ENCODE data around the gene MIS18A.

MIS18A gene

DNA sequence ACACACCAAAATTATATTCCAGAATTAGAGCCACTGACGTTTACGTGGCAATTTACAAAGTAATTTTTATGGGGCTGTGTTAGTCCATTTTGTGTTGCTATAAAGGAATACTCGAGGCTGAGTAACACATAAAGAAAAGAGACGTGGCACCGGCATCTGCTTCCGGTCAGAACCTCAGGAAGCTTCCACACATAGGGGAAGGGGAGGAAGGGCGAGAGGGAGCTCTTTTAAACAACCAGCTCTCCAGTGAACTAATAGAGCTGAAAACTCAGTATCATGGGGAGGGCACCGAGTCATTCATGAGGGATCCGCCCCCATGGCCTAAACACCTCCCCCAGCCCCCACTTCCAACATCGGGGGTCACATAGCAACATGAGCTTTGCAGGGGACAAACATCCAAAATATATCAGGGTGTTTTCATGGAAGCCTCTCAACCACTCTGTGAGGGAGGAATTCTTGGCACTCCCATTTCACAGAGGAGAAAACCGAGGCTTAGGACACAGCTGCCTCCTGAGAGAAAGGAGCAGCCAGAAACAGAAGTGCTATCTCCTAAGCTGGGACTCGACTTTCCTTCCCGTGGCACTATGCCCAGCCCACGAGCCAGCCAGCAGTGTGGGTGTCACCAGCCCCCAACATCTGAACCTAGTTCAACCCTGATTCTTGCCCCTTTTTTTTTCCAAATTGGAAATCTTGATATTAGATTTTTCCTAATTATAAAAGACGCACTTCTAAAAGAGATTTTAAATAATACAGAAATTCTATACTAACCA, 29.2 kb downstream of the MIS18A start:
- no peak for DNase-seq

DNA sequence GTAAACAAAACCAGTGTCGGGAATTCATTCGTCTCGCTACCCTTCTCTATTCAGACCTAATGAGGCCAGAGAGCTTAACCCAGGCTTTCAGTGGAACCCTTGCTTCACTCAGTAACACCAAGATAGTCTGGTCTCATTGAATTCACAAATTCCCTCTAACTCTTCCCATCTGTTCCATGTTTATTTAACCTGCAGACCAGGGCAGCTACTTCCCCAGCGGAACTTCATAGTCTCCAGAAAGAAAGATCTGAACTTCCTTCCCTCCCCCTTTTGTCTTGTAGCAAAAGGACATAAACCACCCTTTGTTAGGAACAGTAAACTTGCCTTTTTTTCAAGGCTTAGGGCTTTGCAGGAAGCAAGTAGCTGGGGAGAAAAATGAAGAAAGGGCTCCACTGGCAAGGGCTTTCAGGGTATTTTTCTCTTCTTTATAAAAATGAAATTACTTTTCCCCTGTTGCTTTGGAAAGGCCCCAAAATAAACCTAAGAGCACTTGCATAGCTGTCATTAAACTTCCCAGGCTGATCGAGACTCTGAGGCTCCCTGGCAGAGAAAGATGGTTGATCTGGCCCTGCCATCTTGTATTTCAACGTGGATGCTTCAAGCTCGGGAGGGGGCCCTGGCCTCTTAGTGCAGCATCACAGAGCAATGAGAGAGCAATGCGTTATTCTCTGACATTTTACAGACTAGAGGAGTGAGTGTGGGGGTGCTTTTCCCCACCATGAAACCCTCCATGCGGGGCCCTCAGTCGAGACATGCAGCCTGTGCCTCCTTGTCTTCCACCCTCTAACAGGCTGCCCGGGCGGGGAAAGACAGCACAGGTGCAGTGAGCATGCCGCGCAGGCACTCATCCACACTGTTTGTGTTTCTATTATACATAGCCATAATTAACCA, 30.0 kb downstream of the MIS18A start:
- DNase-seq, result no peak

DNA sequence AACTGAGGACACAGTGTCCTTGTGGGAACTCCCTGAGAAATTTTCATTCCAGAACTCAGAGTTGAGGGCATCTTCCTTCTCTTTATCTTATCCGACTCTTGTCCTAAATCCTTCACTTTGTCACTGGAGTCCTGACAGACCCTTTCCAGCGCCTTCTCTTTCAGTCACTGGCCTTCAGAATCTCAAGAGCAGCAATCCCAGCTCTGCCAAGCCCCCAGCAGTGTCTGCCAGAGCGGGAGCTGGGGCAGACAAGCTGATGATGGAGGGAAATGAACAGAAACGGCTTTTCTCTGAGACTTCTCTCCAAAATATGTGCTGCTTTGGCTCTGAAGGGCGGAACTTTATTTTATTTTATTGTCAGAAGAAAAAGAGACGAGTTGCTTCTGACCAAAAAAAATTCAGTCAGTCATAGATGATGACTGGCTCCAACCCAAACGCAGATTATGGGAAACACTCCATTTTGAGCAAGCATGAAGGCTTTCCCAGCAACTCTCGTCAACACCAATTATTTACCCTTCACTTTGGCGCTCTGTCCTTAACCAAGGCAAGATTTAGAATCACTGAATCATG, 32.2 kb downstream of the MIS18A start:
- DNase-seq, result no peak

DNA sequence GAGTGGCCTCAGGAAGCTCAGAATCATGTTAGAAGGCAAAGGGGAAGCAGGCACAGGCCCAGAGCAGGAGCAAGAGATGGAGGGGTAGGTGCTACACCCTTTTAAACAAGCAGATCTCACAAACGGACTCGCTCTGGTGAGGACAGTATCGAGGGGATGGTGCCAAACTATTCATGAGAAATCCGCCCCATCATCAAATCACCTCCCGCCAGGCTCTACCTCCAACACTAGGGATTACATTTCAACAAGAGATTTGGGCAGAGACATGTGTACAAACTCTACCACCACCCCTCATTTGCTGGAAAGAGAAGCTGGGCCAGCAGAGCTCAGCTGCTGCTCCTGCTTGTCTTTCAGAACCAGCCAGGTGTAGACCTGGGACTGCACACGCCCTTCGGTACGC, 32.9 kb downstream of the MIS18A start:
- no peak for DNase-seq

DNA sequence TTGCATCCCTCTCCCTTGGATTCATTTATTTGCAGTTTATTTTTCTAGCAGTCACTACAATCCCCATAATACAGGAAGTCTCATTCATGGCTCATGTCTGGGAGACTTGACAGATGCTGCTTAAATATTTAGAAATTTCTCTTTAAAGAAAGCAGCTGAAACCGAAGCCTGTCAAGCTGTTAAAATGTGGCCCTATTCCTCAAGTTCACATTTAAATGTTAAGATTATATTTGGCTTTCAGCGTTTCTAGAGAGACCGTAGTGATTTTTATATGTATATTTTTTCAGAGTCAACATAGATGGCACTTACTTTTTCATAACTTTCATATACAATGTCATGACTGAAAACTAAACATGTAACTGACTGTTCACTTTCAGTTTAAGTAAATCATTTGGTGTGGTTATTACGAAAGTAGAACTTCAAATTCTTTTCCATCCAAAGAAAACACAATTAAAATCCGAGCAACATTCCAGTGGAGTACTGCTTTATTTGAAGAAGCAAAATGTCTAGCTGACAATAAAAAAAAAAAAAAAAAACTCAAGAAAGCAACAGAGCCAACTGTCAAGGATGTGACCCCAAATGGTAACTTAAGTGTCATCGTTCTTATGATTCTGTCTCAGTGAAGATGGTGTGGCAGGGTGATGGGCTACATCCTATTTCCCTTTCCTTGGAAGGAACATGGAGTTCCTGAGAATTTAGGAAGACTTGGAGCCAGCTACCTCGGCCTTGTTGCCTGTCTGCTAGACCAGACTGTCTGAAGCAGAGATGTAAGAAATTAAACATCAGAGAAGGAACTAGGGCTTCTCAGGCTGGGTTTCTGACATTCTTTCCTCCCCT, 37.8 kb downstream of the MIS18A start:
- no peak for DNase-seq

DNA sequence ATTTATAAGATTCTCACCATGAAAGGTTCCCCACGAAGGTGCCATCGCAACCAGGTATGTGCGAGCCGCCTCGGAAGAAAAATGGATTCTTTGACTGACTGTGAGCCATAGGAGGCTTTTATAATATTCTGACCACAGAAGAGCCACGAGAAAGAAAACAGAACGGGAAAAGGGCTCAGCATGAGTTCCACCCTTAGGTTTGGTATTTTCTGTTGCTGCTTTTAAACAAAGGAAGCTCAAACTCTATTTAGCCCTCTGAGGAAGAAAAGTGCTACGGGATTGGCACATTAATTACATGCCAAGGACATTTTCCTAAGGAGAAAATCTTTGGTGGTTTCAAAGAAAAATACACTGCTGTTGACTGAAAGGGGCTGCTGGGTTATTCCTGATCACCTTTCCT, 39.3 kb downstream of the MIS18A start:
- DNase-seq, result no peak

DNA sequence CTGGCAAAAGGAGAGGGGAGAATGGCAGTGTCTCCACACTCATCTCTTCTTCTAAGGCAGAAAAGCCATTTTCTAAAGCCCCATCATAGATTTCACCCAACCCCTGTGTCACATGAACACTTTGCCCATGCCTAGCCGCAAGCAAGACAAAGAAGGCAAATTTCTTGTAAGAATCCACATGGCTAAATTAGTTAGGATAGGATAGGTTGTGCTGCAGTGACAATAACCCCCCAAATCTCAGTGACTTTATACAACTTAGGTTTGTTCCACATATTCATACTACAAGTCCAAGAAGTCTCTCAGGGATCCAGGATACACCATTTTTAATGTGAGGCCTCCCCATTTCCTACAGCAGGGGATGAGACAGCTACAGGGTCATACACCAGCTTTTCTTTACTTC, 40.8 kb downstream of the MIS18A start:
- DNase-seq, result no peak

DNA sequence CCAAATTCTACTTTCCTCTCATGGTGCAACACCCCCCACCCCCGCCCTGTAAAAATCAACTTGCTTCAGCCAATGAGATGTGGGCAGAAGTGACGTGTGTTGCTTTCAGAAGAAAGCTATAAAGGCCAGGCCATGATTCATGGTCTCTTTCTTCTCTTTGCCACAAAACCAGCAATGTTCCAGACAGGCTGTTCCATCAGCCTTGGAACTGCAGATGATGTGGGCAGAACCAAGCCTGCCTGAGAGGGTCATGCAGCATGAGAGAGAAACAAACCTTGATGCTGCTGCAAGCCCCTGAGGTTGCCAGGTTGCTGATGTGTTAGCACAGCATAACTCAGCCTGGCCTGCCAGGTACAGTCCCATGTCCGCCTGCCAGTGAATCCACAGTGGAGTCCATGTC, 41.8 kb downstream of the MIS18A start:
- DNase-seq, result no peak

DNA sequence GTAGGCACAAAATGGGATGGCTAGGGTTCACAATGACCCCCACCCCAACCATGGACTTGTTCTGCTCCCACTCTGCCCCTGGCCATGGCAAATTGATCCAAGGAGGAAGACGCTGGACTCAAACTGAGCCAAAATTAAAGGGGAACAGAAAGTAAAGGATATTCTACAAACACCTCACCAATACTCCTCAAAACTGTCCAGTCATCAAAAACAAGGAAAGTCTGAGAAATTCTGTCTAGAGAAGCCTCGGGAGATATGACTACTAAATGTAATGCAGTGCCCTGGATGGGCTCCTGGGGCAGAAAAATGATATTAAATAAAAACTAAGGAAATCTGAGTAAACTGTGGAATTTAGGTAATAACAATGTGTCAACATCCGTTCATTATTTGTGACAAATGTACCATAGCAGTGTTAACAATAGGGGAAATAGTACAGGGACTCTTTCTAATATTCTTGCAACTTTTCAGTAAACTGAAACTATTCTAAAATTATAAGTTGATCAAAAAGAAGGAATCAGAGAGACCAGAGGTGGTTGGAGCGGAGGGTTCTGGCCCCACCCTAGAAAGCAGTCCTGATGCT, 45.0 kb downstream of the MIS18A start:
- DNase-seq, result no peak

DNA sequence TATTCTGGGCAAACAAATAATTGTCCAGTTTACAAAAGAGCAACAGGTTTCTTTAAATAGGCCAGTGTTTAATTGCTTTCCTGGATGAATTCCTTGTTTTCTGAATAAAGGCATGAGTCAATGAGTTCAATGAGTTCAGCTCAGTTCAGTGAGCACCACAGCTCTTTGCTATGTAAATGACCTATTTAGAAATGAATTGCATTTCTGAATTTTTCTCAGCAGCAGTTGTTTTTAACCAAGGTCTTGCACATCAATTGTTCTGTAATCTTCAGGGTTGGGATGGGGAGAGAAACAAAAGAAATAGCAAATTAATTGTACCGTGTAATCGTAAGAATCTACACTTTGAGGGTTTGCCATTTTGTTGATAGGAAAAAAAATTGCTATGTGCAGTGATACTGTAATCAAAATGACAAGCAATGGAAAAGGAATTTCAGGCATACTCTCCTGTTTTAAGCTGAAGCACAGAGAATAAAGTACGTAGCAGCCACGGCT, 45.7 kb downstream of the MIS18A start:
- no peak for DNase-seq

DNA sequence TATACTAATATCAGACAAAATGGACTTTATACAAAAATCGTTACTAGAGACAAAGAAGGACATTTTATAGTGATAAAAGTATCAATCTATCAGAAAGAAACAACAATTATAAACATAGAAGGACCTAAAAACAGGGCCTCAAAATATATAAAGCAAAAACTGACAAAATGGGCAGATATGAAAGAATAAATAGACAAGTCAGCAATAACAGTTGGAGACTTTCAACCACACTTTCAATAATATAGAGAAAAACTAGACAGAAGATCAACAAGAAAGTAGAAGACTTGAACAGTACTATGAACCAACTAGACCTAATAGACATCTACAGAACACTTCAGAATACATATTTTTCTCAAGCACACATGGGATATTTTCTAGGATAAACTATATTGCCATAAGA, 52.4 kb downstream of the MIS18A start:
- no peak for DNase-seq
